BE2C (cell line): ENCODE measurements around the gene SCP2.

Experiments
- DNase-seq: peaks from one replicate; pipeline ENCODE4 v3.0.0-alpha.2; 2020
- H3K27me3 ChIP-seq: fragments of 250-450 bp; sonication (Bioruptor Pico); 2 replicates; pipeline ENCODE4 v1.5.1; 2020; ENCODE audit warnings: mild to moderate bottlenecking
- H3K36me3 ChIP-seq: fragments of 250-450 bp; sonication (Bioruptor Pico); 2 replicates; pipeline ENCODE4 v1.5.1; 2020; ENCODE audit warnings: mild to moderate bottlenecking
- H3K4me1 ChIP-seq: fragments of 250-450 bp; sonication (Bioruptor Pico); 2 replicates; pipeline ENCODE4 v1.5.1; 2020
- H3K4me3 ChIP-seq: 2 replicates; pipeline ENCODE4 v1.5.1; 2011; ENCODE audit warnings: low read depth, low read length
- H3K9me3 ChIP-seq: fragments of 250-450 bp; sonication (Bioruptor Pico); 2 replicates; pipeline ENCODE4 v1.5.1; 2020
- TF ChIP-seq, protein P1 (sequence below): IDR thresholded peaks from 2 replicates; pipeline ENCODE4 v1.5.1; 2012; ENCODE audit warnings: mild to moderate bottlenecking, low read depth, low read length

SCP2 gene

DNA sequence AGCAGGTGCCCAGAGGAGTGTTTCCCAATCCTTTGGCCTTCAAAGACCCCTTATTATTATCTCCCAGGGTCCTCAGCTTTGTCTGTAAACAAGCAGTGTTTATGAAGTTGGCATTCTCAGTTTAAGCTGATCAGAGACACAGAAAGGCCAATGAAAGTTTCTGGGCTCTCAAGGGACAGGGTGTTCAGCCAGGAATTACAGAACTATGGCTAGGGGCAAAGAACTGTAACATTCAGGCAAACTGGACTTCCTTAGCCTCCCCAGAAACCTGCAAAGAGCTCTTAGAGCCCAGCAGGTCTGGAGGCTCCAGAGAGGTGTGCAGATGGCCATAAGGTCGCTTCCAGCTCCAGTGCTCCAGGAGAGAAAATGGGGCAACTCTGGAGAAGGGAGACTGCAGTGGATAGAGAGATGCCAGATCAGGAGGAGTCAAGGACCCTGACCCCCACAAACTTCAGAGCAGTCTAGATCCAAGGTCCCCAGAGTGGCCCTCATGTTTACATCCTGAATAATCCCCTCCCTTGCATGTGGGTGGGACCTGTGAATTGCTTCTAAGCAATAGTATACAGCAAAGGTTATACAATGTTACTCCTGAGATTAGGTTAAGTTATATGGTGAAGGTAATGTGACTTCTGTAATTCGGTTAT lies 11.7 kb upstream of the SCP2 start:
- Histone ChIP-seq H3K9me3 (no peaks in the 10 kb centered on the region), H3K27me3 (no peaks in the 10 kb centered on the region), H3K4me1 (no peaks in the 10 kb centered on the region), H3K36me3 (no peaks in the 10 kb centered on the region), H3K4me3 (no peak overlapping the region)
- DNase-seq = no peak
- TF ChIP-seq, protein P1, sequence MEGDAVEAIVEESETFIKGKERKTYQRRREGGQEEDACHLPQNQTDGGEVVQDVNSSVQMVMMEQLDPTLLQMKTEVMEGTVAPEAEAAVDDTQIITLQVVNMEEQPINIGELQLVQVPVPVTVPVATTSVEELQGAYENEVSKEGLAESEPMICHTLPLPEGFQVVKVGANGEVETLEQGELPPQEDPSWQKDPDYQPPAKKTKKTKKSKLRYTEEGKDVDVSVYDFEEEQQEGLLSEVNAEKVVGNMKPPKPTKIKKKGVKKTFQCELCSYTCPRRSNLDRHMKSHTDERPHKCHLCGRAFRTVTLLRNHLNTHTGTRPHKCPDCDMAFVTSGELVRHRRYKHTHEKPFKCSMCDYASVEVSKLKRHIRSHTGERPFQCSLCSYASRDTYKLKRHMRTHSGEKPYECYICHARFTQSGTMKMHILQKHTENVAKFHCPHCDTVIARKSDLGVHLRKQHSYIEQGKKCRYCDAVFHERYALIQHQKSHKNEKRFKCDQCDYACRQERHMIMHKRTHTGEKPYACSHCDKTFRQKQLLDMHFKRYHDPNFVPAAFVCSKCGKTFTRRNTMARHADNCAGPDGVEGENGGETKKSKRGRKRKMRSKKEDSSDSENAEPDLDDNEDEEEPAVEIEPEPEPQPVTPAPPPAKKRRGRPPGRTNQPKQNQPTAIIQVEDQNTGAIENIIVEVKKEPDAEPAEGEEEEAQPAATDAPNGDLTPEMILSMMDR = no peak

GRCh38 chr1:52915855-52916220 lies 11.2 kb upstream of the SCP2 start:
- TF ChIP-seq, protein P1 = no peak
- DNase-seq = no peak
- Histone ChIP-seq H3K36me3 (no peaks in the 10 kb centered on the region), H3K9me3 (no peaks in the 10 kb centered on the region), H3K27me3 (no peaks in the 10 kb centered on the region), H3K4me1 (no peaks in the 10 kb centered on the region), H3K4me3 (no peak overlapping the region)

DNA sequence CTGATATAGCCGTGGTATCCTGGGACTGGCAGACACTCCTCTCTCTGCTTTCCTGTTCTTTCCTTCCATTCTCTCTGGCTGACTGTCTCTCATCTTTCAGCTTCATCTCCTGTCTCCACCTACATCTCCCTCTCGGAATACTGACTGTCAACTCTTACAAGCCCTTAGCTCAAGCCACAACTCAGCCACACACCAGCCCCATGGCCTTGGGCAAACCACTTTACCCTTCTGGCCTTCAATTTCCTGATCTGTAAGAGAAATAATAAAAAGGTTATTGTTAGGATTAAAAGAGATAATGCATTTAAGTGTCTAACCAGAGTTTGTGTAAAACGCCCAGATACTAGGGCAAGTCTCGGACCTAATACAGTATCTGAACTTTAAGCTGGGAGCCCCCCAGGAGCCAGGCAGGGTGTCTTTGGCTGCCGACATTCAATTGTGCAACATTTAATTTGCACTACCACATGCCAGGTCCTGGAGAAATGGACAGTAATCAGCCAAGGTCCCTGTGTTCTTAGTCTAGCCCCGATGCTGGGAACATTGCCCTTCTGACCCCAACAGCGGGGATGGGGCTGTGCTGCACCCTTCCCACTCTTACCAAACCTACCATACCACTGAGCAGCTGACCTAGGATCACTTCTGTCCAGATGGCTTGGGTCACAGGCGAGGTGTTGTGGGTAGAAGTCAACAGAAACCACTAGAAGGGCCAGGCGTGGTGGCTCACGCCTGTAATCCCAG lies 10.7 kb upstream of the SCP2 start:
- no peak for DNase-seq
- Histone ChIP-seq H3K27me3 (no peaks in the 10 kb centered on the region), H3K9me3 (no peaks in the 10 kb centered on the region), H3K4me3 (no peak overlapping the region), H3K4me1 (no peaks in the 10 kb centered on the region), H3K36me3 (no peaks in the 10 kb centered on the region)
- TF ChIP-seq, protein P1 = no peak

GRCh38 chr1:52917156-52917555 lies 9.9 kb upstream of the SCP2 start:
- TF ChIP-seq, protein P1 = no peak
- no peaks in the 10 kb centered on the region for H3K36me3 ChIP-seq
- DNase-seq = no peak
- H3K4me3 ChIP-seq = no peak overlapping the region
- no peaks in the 10 kb centered on the region for H3K27me3 ChIP-seq
- H3K9me3 ChIP-seq = no peaks in the 10 kb centered on the region
- H3K4me1 ChIP-seq = no peaks in the 10 kb centered on the region

DNA sequence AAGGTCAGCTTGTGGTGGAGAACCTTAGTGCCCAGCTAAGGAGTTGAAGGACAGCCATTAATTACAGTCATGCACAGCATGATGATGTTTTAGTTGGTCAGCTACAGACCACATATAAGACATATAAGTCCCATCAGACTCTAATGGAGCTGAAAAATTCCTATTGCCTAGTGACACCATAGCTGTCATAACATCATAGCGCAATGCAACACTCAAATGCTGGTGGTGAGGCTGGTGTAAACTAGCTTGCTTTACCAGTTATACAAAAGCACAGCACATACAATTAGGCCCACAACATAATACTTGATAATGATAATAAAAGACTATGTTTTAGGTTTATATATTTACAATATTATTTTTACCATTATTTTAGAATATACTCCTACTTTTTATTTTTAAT lies 9.5 kb upstream of the SCP2 start:
- TF ChIP-seq, protein P1 = no peak
- H3K36me3 ChIP-seq = no peaks in the 10 kb centered on the region
- no peaks in the 10 kb centered on the region for H3K9me3 ChIP-seq
- no peak for DNase-seq
- no peaks in the 10 kb centered on the region for H3K4me1 ChIP-seq
- no peak overlapping the region for H3K4me3 ChIP-seq
- H3K27me3 ChIP-seq = no peaks in the 10 kb centered on the region

DNA sequence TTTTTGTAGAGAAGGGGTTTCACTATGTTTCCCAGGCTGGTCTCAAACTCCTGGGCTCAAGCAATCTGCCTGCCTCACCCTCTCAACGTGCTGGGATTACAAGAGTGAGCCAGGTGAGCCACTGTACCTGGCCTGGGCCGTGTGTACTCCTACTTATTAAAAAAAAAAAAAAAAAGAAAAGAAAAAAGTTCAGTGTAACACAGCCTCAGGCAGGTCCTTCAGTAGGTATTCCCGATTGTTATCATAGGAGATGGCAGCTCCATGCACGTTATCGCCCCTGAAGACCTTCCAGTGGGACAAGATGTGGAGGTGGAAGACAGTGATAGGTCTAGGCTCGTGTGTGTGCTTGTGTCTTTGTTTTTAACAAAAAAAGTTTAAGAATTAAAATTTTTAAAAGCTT lies 8.9 kb upstream of the SCP2 start:
- no peak for DNase-seq
- no peaks in the 10 kb centered on the region for H3K27me3 ChIP-seq
- no peaks in the 10 kb centered on the region for H3K9me3 ChIP-seq
- no peaks in the 10 kb centered on the region for H3K36me3 ChIP-seq
- no peak overlapping the region for H3K4me3 ChIP-seq
- no peaks in the 10 kb centered on the region for H3K4me1 ChIP-seq
- TF ChIP-seq, protein P1 = no peak
